SH-SY5Y (cell line): ENCODE results near the gene VWC2L.

Experiments used
- GATA2 ChIP-seq: IDR thresholded peaks from 2 replicates; pipeline ENCODE4 v1.6.1; 2011; ENCODE audit warnings: mild to moderate bottlenecking, low read depth, low read length
- GATA3 ChIP-seq: IDR thresholded peaks from 2 replicates; pipeline ENCODE4 v1.6.1; 2011; ENCODE audit warnings: low read depth, mild to moderate bottlenecking, low read length, moderate library complexity

Gene VWC2L

GRCh38 chr2:214410918-214411554 lies at the start of gene VWC2L:
TSS of gene VWC2L (plus strand) at chr2:214411054. CDS start at chr2:214414194, 3,140 bp downstream.
- TF ChIP-seq GATA3 (no peak), GATA2 (no peak; the same call in 1 of the 2 replicates)

GRCh38 chr2:214361116-214361515 lies 49.7 kb upstream of the VWC2L start:
- no peak for TF ChIP-seq GATA2

- no peak for TF ChIP-seq GATA2
- no peak for TF ChIP-seq GATA3
Observed at GRCh38 chr2:214365549-214365948, 45.3 kb upstream of the VWC2L start.

GRCh38 chr2:214367171-214367570 lies 43.7 kb upstream of the VWC2L start:
- no peak for TF ChIP-seq GATA2
- TF ChIP-seq GATA3, result no peak

GRCh38 chr2:214376618-214377285 lies 34.1 kb upstream of the VWC2L start:
- TF ChIP-seq GATA3 (no peak), GATA2 (no peak)

- no peak for TF ChIP-seq GATA3
- TF ChIP-seq GATA2, result no peak
Observed at GRCh38 chr2:214377286-214377624, 33.6 kb upstream of the VWC2L start.

- no peak for TF ChIP-seq GATA3
- TF ChIP-seq GATA2, result peak; percentile 53; the same call in 1 of the 2 replicates
Observed at GRCh38 chr2:214378455-214379103, 32.3 kb upstream of the VWC2L start.

- TF ChIP-seq GATA3, result no peak
- TF ChIP-seq GATA2, result no peak
Observed at GRCh38 chr2:214379227-214379626, 31.6 kb upstream of the VWC2L start.

GRCh38 chr2:214380681-214381080 lies 30.2 kb upstream of the VWC2L start:
- TF ChIP-seq GATA2 (no peak), GATA3 (no peak)

- no peak for TF ChIP-seq GATA3
- no peak for TF ChIP-seq GATA2
Observed at GRCh38 chr2:214382229-214382628, 28.6 kb upstream of the VWC2L start.

GRCh38 chr2:214386720-214387119 lies 24.1 kb upstream of the VWC2L start:
- TF ChIP-seq GATA3 (no peak), GATA2 (no peak)

- TF ChIP-seq GATA3 (no peak), GATA2 (no peak)
Observed at GRCh38 chr2:214389334-214389733, 21.5 kb upstream of the VWC2L start.

- TF ChIP-seq GATA2 (no peak), GATA3 (no peak)
Observed at GRCh38 chr2:214393796-214394195, 17.1 kb upstream of the VWC2L start.

- TF ChIP-seq GATA2, result no peak
- TF ChIP-seq GATA3, result no peak
Observed at GRCh38 chr2:214395040-214395439, 15.8 kb upstream of the VWC2L start.

- TF ChIP-seq GATA2, result no peak
- TF ChIP-seq GATA3, result no peak
Observed at GRCh38 chr2:214401580-214401979, 9.3 kb upstream of the VWC2L start.
